IMR-90 (cell line): ENCODE data around the gene SERP2.

Experiments used
- CTCF ChIP-seq: conservative IDR thresholded peaks from 2 replicates; pipeline ENCODE4 v1.5.1; 2012; ENCODE audit warnings: mild to moderate bottlenecking, low read depth, low read length, improper control_type of control experiment
- SMC3 ChIP-seq: fragments of 150-350 bp; IDR thresholded peaks from 2 replicates; pipeline ENCODE4 v1.6.1; 2016; ENCODE audit warnings: low read depth, mild to moderate bottlenecking, antibody characterized with exemption, low read length, moderate library complexity

GRCh38 chr13:44437356-44438233, 64.0 kb downstream of the SERP2 start:
- peak; percentile 75 for TF ChIP-seq SMC3
- peak; percentile 70 for TF ChIP-seq CTCF
